Nephron (organoid): ENCODE data around the gene BCL6B.

Experiments used
- H3K27ac Mint-ChIP-seq, 3 experiments: 2 replicates each; pipeline ENCODE4 v1.8.0; 2020; ENCODE audit warnings: mixed read lengths in 3 of 3, mild to moderate bottlenecking in 2 of 3, moderate library complexity in 1 of 3
- H3K27me3 Mint-ChIP-seq: 2 replicates; pipeline ENCODE4 v1.8.0; 2021; ENCODE audit warnings: low read depth, mild to moderate bottlenecking, moderate library complexity, mixed read lengths
- H3K36me3 Mint-ChIP-seq: 2 replicates; pipeline ENCODE4 v1.8.0; 2020; ENCODE audit warnings: low read depth, mixed read lengths
- H3K4me1 Mint-ChIP-seq: 2 replicates; pipeline ENCODE4 v1.8.0; 2020; ENCODE audit warnings: mixed read lengths
- H3K4me3 Mint-ChIP-seq, 3 experiments: 2 replicates each; pipeline ENCODE4 v1.8.0; 2020; ENCODE audit warnings: mild to moderate bottlenecking in 3 of 3, mixed read lengths in 3 of 3, moderate library complexity in 2 of 3
- H3K9me3 Mint-ChIP-seq: 2 replicates; pipeline ENCODE4 v1.8.0; 2020; ENCODE audit warnings: mixed read lengths
- CTCF ChIP-seq, 3 experiments: fragments of 200-600 bp; sonication (generic); IDR thresholded peaks; one replicate each; pipeline ENCODE4 v1.5.0; 2021; ENCODE audit warnings: antibody characterized with exemption in 3 of 3; ENCODE audit not compliant: unreplicated experiment in 3 of 3

BCL6B gene

GRCh38 chr17:7063518-7064094 lies 40.8 kb downstream of the BCL6B start:
- H3K27ac Mint-ChIP-seq, result no peak overlapping the region
- peaks cover 10% of the 10 kb centered on the region for H3K9me3 Mint-ChIP-seq
- H3K4me3 Mint-ChIP-seq, result no peak overlapping the region
- H3K27me3 Mint-ChIP-seq, result peaks cover 26% of the 10 kb centered on the region
- no peak for TF ChIP-seq CTCF (IDR thresholded peaks at IDR 0.05; ENCODE audit: unreplicated experiment in 3 of 3)
- peaks cover 5% of the 10 kb centered on the region for H3K4me1 Mint-ChIP-seq
- H3K36me3 Mint-ChIP-seq, result no peaks in the 10 kb centered on the region

GRCh38 chr17:7064261-7064660 lies 41.4 kb downstream of the BCL6B start:
- TF ChIP-seq CTCF (IDR thresholded peaks at IDR 0.05; ENCODE audit: unreplicated experiment in 3 of 3), result no peak
- Mint-ChIP-seq H3K27me3 (peaks cover 26% of the 10 kb centered on the region), H3K4me3 (no peak overlapping the region), H3K27ac (no peak overlapping the region), H3K36me3 (no peaks in the 10 kb centered on the region), H3K9me3 (peaks cover 16% of the 10 kb centered on the region), H3K4me1 (peaks cover 5% of the 10 kb centered on the region)

DNA sequence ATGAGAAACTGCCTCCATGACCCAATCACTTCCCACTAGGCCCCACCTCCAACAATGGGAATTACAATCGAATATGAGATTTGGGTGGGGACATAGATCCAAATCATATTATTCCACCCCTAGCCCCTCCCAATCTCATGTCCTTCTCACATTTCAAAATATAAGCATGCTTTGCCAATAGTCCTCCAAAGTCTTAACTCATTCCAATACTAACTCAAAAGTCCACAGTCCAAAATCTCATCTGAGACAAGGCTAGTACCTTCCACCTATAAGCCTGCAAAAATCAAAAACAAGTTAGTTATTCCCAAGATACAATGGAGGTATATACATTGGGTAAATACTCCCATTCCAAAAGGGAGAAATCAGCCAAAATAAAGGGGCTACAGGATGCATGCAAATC lies 44.3 kb downstream of the BCL6B start:
- Mint-ChIP-seq H3K27ac (no peak overlapping the region), H3K36me3 (no peaks in the 10 kb centered on the region), H3K4me3 (no peak overlapping the region), H3K27me3 (peaks cover 25% of the 10 kb centered on the region), H3K4me1 (peaks cover 5% of the 10 kb centered on the region), H3K9me3 (peaks cover 16% of the 10 kb centered on the region)
- TF ChIP-seq CTCF (IDR thresholded peaks at IDR 0.05; ENCODE audit: unreplicated experiment in 3 of 3), result no peak

DNA sequence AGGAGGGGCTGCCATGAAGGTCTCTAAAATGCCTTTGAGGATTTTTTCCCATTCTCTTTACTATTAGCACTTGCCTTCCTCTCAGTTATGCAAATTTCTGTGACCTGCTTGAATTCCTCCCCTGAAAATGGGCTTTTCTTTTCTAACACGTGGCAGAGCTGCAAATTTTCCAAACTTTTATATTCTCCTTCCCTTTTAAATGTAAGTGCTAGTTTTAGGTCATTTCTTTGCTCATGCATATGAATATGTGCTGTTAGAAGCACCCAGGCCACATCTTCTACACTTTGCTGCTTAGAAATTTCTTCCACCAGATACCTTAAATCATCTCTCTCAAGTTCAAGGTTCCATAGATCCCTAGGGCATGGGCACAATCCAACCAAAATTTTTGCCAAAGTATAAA lies 45.4 kb downstream of the BCL6B start:
- no peak for TF ChIP-seq CTCF (IDR thresholded peaks at IDR 0.05; ENCODE audit: unreplicated experiment in 3 of 3)
- Mint-ChIP-seq H3K4me3 (no peak overlapping the region), H3K27ac (no peak overlapping the region), H3K4me1 (peaks cover 5% of the 10 kb centered on the region), H3K27me3 (peaks cover 31% of the 10 kb centered on the region), H3K36me3 (no peaks in the 10 kb centered on the region), H3K9me3 (peaks cover 16% of the 10 kb centered on the region)

- H3K36me3 Mint-ChIP-seq, result no peaks in the 10 kb centered on the region
- peaks cover 21% of the 10 kb centered on the region for H3K27me3 Mint-ChIP-seq
- H3K27ac Mint-ChIP-seq, result no peak overlapping the region
- no peaks in the 10 kb centered on the region for H3K4me1 Mint-ChIP-seq
- peaks cover 16% of the 10 kb centered on the region for H3K9me3 Mint-ChIP-seq
- TF ChIP-seq CTCF (IDR thresholded peaks at IDR 0.05; ENCODE audit: unreplicated experiment in 3 of 3), result no peak
- no peak overlapping the region for H3K4me3 Mint-ChIP-seq
Observed at GRCh38 chr17:7070712-7071111, 47.9 kb downstream of the BCL6B start.

DNA sequence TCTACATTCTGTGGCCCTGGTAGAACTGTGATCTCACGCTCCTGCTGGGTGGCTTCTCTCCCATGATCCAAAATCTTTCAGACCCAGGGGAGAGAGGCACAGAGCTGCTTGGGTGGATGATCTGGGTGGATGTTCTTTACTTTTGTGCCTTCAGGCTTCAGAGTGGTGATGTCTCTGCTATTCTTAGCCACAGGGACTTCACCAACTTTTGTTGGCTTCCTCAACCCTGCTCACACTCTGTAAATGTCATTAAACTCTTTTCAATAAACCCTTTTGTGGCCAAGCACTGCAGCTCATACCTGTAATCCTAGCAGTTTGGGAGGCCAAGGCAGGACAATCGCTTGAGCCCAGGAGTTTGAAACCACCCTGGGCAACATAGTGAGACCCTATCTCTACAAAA lies 49.6 kb downstream of the BCL6B start:
- Mint-ChIP-seq H3K27me3 (peaks cover 19% of the 10 kb centered on the region), H3K4me1 (no peaks in the 10 kb centered on the region), H3K27ac (no peak overlapping the region), H3K4me3 (no peak overlapping the region), H3K9me3 (peaks cover 12% of the 10 kb centered on the region), H3K36me3 (no peaks in the 10 kb centered on the region)
- TF ChIP-seq CTCF (IDR thresholded peaks at IDR 0.05; ENCODE audit: unreplicated experiment in 3 of 3), result no peak
